Loucy (cell line): ENCODE measurements around the gene SSNA1.

ENCODE experiments used
- EZH2phosphoT487 ChIP-seq: fragments of 200-600 bp; IDR thresholded peaks from 2 replicates; pipeline ENCODE4 v1.6.1; 2018; ENCODE audit warnings: antibody characterized with exemption, mild to moderate bottlenecking, moderate library complexity, borderline replicate concordance
- TF ChIP-seq, protein P1 (sequence below): fragments of 200-600 bp; sonication (generic); conservative IDR thresholded peaks from 2 replicates; pipeline ENCODE4 v1.5.1; 2014; ENCODE audit warnings: mild to moderate bottlenecking, antibody characterized with exemption, low read length

GRCh38 chr9:137198902-137199283, 10.4 kb downstream of the SSNA1 start:
- TF ChIP-seq, protein P1, sequence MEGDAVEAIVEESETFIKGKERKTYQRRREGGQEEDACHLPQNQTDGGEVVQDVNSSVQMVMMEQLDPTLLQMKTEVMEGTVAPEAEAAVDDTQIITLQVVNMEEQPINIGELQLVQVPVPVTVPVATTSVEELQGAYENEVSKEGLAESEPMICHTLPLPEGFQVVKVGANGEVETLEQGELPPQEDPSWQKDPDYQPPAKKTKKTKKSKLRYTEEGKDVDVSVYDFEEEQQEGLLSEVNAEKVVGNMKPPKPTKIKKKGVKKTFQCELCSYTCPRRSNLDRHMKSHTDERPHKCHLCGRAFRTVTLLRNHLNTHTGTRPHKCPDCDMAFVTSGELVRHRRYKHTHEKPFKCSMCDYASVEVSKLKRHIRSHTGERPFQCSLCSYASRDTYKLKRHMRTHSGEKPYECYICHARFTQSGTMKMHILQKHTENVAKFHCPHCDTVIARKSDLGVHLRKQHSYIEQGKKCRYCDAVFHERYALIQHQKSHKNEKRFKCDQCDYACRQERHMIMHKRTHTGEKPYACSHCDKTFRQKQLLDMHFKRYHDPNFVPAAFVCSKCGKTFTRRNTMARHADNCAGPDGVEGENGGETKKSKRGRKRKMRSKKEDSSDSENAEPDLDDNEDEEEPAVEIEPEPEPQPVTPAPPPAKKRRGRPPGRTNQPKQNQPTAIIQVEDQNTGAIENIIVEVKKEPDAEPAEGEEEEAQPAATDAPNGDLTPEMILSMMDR, result no peak
- TF ChIP-seq EZH2phosphoT487, result no peak
